SKM-1 treated with dmso at 0.1 percent for 144 hours (cell line): Measurements from ENCODE around the gene DDRGK1.
"Not testable (repeated sequence)": the region's sequence is repeated elsewhere in the genome, so short reads cannot be mapped to it uniquely, and the experiment has no call there.

ENCODE experiments used
- DNase-seq: peaks from one replicate; lab custom pipeline; 2025; ENCODE audit not compliant: unreplicated experiment; lab: John Stamatoyannopoulos, UW

DDRGK1 gene

DNA sequence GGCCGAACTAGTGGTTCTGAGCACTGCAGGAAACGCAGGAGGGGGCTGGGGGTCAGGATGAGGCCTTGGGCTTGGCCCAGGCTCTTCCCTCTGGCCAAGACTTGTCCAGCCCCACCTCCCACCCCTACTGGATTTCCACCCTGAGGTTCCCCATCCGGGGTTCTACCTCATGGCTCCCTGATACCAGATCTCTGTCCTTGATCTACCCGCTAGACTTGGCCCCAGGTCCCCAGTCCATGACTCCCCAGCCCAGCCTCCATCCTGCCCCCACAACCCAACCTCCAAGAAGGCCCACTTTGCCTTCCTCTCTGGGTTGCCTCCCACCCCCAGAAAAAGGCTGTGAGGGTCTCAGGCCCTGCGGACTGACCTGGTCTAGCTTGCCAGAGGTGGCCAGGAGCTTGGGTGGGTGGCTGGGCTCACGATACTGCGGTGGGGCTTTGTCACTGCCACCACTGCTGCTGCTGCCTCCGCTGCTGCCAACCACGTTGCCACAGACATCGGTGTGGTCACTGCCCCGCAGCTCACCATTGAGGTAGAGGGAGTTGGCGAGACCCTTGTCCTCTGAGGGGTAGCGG lies 38.1 kb downstream of the DDRGK1 start:
- no peak for DNase-seq

DNA sequence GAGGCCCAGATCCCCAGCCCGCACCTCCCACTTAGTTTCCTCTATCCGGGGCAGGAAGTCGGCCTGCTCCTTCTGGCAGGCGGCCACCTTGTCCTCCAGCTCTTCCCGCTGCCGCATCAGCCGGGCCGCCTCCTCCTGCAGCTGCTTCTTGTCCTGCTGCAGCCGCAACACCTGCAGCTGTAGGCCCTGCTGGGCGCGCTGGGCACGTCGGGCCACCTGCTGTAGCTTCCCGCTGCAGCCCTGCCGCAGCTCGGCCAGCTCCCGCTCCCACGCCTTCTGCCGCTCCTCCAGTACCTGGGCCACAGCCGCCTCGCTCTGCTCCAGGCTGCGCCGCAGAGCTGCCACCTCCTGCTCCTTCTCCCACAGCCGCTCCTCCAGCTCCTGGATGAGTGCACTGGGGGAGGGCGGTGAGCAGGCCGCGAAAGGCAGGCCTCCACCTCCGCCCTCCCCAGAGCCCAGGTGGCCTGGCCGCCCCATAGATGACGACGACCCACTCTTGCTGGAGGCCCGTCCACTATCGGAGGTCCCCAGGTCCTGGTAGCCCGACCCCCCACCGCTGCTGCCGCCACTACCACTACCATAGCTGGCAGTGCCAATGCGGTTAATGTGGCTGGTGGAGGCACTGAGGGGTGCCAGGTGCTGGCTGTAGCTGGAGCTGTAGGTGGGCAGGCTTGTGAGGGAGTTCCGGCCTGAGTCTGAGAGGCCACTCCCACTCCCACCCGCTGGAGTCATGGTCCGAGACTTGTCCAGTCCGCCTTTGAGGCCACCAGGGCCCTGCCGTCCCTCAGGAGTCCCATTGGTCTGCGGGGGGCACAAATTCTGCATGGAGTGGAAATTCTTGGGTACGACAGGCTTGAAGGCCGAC lies 38.8 kb downstream of the DDRGK1 start:
- DNase-seq, result no peak

DNA sequence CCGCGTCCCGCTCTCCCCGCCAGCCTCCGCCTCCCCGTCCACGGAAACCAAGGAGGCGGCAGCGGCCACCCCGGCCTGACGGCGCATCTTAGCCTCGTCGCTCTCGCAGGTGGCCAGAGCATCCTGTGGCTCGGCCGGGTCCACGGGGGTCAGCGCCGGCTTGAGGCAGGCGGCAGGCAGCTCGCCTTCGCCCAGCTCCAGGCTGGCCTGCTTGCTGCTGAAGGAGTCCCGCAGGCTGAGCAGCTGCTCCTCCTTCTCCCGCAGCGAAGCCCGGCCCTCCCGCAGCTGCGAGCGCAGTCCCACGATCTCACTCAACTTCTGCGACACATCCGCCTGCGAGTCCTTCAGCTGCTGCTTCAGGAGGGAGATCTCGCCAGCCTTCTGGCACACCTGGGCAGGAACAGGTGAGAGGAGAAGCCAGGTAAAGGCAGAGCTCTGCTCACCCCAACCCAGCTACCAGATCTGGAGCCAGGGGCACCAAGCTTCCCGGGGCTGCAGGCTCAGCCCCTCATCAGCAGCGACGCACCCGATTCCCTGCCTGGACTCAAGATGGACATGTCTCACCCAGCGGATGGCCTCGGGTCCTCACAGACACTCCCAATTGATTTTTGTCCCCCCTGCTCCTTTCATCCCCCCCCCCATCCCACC lies 39.6 kb downstream of the DDRGK1 start:
- no peak for DNase-seq

GRCh38 chr20:3164043-3164762 lies 40.3 kb downstream of the DDRGK1 start:
- DNase-seq, result no peak

DNA sequence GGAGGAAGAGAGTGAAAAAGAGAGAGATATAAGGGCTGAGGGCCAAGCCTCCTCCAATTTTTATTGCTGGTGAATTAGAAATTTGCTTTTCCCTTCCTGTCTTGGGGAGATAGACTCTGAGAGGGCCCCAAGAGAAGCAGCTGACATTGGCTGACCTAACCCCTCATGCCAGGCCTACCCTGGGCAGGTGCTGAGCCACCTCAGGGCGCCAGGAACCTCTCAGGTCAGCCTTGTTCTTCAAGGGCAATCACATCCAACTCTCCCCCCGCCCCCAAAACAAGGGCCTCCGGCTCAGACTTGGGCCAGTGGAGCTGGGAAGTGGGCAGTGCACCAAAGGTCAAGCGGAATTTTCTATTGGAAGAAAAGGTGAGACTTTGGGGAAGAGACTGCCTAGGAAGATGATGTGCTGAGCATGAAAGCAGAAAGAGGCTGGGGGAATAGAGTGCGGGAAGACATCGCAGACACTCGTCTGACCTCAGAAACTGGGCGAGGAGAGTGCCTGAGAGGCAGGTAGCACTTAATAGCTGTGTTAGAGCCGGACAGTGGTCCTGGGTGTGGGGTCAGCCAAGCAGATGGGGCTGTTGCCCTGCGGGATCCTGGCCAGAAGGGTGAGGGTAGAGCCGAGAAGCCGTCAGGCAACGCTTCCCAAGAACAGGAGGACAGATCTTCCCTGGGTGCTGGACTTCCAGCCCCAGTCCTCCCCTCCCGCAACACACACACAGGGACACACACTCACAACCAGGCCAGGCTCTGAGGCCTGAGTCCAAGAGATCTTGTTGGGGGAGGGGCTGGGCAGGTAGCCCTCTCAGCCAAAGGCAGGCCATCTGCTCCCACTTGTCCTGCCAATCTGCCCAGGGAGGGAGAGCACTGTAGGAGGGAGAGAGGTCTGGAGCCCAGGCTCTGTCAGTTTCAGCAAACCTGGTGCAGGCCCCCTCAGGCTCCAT lies 41.1 kb downstream of the DDRGK1 start:
- DNase-seq, result no peak

DNA sequence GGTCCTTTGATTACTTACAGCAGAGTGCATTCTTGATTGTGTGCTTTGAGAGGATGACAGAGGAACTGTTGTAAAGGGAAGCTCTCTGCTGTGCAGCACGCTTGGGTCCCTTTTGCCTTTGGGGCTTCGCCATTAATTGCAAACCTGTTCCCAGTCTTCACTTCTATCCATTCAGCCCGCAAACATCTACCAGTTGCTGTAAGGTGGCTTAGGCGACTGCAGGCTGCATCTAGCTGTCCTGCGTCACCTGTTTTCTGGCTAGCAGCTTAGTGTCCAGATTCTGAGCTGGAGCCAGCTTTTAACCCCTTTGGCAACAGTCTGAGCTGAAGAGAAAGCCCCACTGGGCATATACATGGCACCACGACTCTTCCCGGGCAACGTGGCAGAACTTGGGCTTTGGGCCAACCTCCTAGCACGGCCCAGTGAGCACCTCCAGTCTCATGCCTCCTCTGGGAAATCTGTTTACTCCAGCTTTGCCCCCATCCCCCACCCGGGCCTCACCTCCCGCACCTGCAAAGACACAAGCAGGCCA lies 42.3 kb downstream of the DDRGK1 start:
- no peak for DNase-seq

DNA sequence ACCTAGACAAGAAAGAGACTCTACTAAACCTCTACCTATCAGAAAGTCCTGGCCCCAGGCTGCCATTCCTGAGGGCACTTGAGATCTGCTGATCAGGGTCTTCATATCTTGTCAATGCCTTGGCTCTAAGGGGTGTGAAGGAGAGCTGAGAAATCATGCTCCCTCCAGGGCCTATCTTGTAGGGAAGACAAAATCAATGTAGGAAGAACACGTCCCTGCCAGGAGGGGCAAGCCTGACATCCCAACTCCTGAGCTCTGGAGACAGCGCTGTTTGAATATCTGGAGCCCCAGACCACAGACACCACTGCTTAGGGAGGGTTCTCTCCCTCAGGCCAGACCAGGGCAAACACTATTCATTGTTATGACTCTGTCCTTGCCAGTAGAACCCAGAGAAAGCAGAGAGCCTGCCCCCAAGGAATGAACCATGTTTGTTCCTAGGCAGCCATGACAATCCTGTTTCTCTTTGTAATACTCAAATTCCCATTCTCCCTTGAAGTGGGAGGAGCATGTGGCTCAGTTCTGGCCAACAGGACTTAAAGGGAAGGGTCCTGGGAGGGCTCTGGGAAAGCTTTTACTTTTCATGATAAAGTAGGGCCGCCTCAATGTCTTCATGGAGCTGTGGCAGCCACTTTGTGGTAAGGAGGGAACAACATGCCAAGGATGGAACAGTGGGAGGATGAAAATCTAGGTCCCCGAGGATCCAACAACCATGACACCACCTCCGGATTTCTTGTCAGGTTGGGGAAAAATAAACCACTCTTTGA lies 43.0 kb downstream of the DDRGK1 start:
- no peak for DNase-seq

- DNase-seq, result no peak
Measured at GRCh38 chr20:3160418-3160817, 44.1 kb downstream of the DDRGK1 start.

GRCh38 chr20:3158968-3159431 lies 45.5 kb downstream of the DDRGK1 start:
- no peak for DNase-seq

GRCh38 chr20:3157817-3158216 lies 46.7 kb downstream of the DDRGK1 start:
- DNase-seq, result no peak

DNA sequence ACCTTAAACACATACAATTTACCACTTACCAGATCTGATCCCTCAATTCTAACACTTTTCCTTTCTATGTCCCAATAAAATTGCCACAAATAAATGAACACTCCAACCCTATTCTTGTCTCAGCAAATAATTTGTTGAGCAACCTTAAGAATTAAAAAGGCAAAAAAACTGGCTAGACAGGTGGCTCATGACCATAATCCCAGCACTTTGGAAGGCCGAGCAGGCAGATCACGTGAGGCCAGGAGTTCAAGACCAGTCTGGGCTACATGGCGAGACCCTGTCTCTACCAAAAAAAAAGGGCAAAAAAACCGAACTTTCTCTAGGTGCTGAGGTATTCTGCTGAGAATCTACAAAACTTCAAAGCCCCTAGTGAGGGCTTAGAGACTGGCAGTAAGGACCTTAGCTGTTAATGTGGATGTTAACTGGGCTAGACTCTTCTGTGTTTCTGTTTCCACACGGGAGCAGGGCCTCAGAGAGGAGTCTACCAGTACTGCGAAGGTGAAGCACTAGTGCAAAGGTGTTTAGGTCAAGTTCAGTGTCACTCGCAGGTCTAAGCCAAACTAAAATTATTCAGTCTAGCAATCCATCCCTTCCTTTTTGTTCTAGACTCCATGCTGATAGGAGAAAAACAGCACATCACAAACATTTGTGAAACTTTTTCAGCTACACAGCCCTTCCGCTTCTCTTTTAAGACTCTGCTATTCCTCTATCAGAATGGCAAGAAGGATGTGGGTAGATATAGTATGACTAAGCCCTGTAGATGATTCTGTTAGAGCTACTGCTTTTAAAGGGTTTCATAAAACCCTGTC lies 47.5 kb downstream of the DDRGK1 start:
- no peak for DNase-seq

GRCh38 chr20:3152057-3152644 lies 52.3 kb downstream of the DDRGK1 start:
- DNase-seq, result not testable (repeated sequence)

DNA sequence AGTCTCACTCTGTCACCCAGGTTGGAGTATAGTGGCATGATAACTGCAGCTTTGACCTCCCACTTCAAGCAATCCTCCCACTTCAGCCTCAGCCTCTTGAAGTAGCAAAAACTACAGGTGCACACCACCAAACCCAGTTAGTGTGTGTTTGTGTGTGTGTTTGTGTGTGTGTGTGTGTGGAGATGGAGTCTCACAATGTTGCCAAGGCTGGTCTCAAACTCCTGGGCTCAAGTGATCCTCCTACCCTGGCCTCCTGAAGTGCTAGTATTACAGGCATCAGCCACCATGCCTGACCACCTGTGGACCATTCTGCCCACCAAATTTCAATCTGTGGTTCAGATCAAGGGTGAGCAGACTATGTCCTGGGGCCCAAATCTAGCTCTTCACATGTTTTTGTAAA lies 53.6 kb downstream of the DDRGK1 start:
- DNase-seq, result no peak

DNA sequence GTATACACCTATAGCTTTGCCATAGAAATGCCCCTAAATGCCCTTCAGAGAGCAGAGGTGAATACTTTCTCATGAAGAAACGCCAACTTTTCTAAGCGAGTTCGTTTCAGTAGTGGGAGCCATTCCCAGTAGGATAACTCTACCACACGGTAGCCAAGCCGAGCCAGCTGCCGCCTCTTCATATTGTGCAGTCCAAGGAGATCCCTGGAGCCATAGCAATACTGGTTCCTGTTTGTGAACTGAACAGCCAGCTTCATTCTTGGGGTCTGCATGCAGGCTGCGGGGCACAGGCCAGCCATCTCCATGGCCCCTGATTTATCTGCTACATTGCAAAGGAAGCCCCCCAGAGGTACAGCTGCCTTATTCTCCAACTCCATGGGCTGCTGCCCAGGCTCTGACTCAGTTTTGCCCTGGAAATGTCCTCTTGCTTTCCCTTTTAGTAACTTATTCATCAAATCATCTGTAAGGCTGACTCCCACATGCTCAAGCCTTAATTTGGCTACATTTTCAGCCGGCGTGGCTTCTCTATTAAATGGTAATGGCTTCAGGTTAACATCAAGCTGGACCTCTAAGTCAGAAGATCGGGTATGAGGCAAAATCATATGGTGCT lies 57.6 kb downstream of the DDRGK1 start:
- no peak for DNase-seq

- no peak for DNase-seq
Measured at GRCh38 chr20:3141757-3142156, 62.7 kb downstream of the DDRGK1 start.
